ENCODE data around the gene LPAR5. TPM values are rescaled to one million over a fixed set of nuclear protein-coding genes. Genes with fewer than 3 reads are reported as not detected.
A peak's percentile ranks its signal among the peaks of the same experiment; 100 is the strongest.

The LPAR5 gene
- total and polyA plus RNA-seq, 12 donors: 1.7 to 10.0 (median 4.1) TPM

GRCh38 chr12:6662906-6663742 is 27.4 kb upstream of the LPAR5 start, which contains the start of gene ING4:
ING4 (minus strand) TSS chr12:6663119; CDS start chr12:6663101, 18 bp downstream.
- no peak for TF ChIP-seq CTCF (IDR thresholded peaks at IDR 0.05)
- peak; percentile 94 to 99 for DNase-seq
- Histone ChIP-seq H3K4me3 (peak within 1 kb of the TSS; percentile 62 to 92 (median 82)), H3K9me3 (no peaks in the 10 kb centered on the region), H3K27me3 (no peaks in the 10 kb centered on the region), H3K36me3 (peaks cover 0 to 43% (median 15%) of the 10 kb centered on the region in 9 donors), H3K27ac (peak within 1 kb of the TSS; percentile 5 to 88 (median 78)), H3K4me1 (peaks cover 0 to 32% (median 15%) of the 10 kb centered on the region in 9 donors)
- WGBS, 2 donors: 3% methylated on average over 37 of the region's 37 CpGs
- ATAC-seq: peak; percentile 99 to 100 (median 100)
- intact Hi-C loops (cut with DNase I): loop anchor here in 7 of 10 donors (1.0 to 5.0 kb wide), 6 partner anchors 26 to 60 kb away; partner anchors contain the start of genes ZNF384 (in 6 of the 7), COPS7A (in 3 of the 7) and CHD4 (in 1 of the 7)

GRCh38 chr12:6662602-6662905 is 26.8 kb upstream of the LPAR5 start:
- 0 to 1% methylated on average over 10 of the region's 10 CpGs for WGBS, 2 donors
- ATAC-seq: peak in 6 of 8 donors; percentile 16 to 69 (median 40)
- H3K4me1 ChIP-seq: peaks cover 0 to 32% (median 15%) of the 10 kb centered on the region in 9 donors
- H3K27ac ChIP-seq: peak overlapping the region in 9 of 10 donors; percentile 55 to 86 (median 73)
- peaks cover 0 to 43% (median 10%) of the 10 kb centered on the region in 9 donors for H3K36me3 ChIP-seq
- H3K9me3 ChIP-seq: no peaks in the 10 kb centered on the region
- no peak for TF ChIP-seq CTCF (IDR thresholded peaks at IDR 0.05)
- DNase-seq: no peak
- H3K27me3 ChIP-seq: no peaks in the 10 kb centered on the region
- peak overlapping the region; percentile 62 to 92 (median 82) for H3K4me3 ChIP-seq
- intact Hi-C loops (cut with DNase I): loop anchor here in 7 of 10 donors (2.0 to 5.0 kb wide), 5 partner anchors 26 to 60 kb away; partner anchors contain the start of genes COPS7A (in 3 of the 7), CHD4 (in 1 of the 7) and ZNF384 (in 1 of the 7)

- peak overlapping the region in 7 of 10 donors; percentile 20 to 65 (median 47) for H3K27ac ChIP-seq
- no peaks in the 10 kb centered on the region for H3K9me3 ChIP-seq
- no peak for TF ChIP-seq CTCF (IDR thresholded peaks at IDR 0.05)
- DNase-seq: no peak
- intact Hi-C loops (cut with DNase I): loop anchor here in 3 of 10 donors (5.0 kb wide), 2 partner anchors 37 to 92 kb away; no protein-coding TSS in a partner anchor
- ATAC-seq: peak; percentile 25 to 86 (median 70)
- H3K4me1 ChIP-seq: peaks cover 0 to 16% (median 8%) of the 10 kb centered on the region in 9 donors
- H3K36me3 ChIP-seq: peaks cover 0 to 100% (median 60%) of the 10 kb centered on the region in 9 donors
- H3K27me3 ChIP-seq: no peaks in the 10 kb centered on the region
- no peak overlapping the region for H3K4me3 ChIP-seq
- WGBS, 2 donors: 58 to 68% methylated on average over 5 of the region's 5 CpGs
Measured at GRCh38 chr12:6653987-6654386, 18.2 kb upstream of the LPAR5 start.

- ATAC-seq: peak in 3 of 8 donors; percentile 13 to 50 (median 43)
- intact Hi-C loops (cut with DNase I): loop anchor here in 3 of 10 donors (5.0 kb wide), 2 partner anchors 36 to 91 kb away; no protein-coding TSS in a partner anchor
Measured at GRCh38 chr12:6653342-6653741, 17.6 kb upstream of the LPAR5 start.

More at GRCh38 chr12:6653342-6653741, 17.6 kb upstream of the LPAR5 start:
- Histone ChIP-seq H3K27ac (peak overlapping the region in 6 of 10 donors; percentile 26 to 65 (median 51)), H3K4me1 (peaks cover 0 to 16% (median 8%) of the 10 kb centered on the region in 9 donors), H3K9me3 (no peaks in the 10 kb centered on the region), H3K4me3 (no peak overlapping the region), H3K36me3 (peaks cover 0 to 100% (median 60%) of the 10 kb centered on the region in 9 donors), H3K27me3 (no peaks in the 10 kb centered on the region)
- WGBS, 2 donors: 100% methylated on average over 1 of the region's 1 CpG
- no peak for TF ChIP-seq CTCF (IDR thresholded peaks at IDR 0.05)
- DNase-seq: no peak
